VCaP (cell line): ENCODE data around the gene RAE1.

ENCODE experiments used
- H3K27ac ChIP-seq: fragments of 450-650 bp; 2 replicates; pipeline ENCODE4 v1.5.1; 2017
- TF ChIP-seq, protein P1 (sequence below): fragments of 450-650 bp; conservative IDR thresholded peaks from 2 replicates; pipeline ENCODE4 v1.5.1; 2017; ENCODE audit warnings: mild to moderate bottlenecking, moderate library complexity

Gene RAE1

GRCh38 chr20:57375652-57376230, 24.7 kb downstream of the RAE1 start:
- no peak overlapping the region for H3K27ac ChIP-seq
- TF ChIP-seq, protein P1, sequence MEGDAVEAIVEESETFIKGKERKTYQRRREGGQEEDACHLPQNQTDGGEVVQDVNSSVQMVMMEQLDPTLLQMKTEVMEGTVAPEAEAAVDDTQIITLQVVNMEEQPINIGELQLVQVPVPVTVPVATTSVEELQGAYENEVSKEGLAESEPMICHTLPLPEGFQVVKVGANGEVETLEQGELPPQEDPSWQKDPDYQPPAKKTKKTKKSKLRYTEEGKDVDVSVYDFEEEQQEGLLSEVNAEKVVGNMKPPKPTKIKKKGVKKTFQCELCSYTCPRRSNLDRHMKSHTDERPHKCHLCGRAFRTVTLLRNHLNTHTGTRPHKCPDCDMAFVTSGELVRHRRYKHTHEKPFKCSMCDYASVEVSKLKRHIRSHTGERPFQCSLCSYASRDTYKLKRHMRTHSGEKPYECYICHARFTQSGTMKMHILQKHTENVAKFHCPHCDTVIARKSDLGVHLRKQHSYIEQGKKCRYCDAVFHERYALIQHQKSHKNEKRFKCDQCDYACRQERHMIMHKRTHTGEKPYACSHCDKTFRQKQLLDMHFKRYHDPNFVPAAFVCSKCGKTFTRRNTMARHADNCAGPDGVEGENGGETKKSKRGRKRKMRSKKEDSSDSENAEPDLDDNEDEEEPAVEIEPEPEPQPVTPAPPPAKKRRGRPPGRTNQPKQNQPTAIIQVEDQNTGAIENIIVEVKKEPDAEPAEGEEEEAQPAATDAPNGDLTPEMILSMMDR = no peak

GRCh38 chr20:57377350-57377749, 26.3 kb downstream of the RAE1 start:
- H3K27ac ChIP-seq = no peak overlapping the region
- TF ChIP-seq, protein P1 = no peak

DNA sequence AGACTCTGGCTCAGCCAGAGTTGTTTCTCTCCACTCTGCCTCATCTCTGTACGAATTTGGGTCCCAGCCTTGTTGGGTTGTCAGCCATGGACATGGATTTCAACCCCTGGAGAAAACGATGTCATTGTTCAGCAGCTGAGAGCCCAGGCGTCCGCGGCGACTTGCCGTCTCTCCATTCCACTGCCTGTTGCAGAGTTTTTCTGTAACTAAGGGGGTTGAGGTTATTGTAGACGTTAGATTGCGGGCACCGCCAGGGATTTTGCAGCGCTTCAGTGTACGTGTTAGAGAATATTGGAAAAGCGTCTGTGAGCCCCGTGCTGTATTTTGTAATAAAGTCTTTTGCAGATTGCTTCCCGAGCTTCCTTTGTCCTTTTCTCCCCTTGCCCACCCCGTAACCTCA, 27.1 kb downstream of the RAE1 start:
- H3K27ac ChIP-seq = no peak overlapping the region
- TF ChIP-seq, protein P1 = no peak

DNA sequence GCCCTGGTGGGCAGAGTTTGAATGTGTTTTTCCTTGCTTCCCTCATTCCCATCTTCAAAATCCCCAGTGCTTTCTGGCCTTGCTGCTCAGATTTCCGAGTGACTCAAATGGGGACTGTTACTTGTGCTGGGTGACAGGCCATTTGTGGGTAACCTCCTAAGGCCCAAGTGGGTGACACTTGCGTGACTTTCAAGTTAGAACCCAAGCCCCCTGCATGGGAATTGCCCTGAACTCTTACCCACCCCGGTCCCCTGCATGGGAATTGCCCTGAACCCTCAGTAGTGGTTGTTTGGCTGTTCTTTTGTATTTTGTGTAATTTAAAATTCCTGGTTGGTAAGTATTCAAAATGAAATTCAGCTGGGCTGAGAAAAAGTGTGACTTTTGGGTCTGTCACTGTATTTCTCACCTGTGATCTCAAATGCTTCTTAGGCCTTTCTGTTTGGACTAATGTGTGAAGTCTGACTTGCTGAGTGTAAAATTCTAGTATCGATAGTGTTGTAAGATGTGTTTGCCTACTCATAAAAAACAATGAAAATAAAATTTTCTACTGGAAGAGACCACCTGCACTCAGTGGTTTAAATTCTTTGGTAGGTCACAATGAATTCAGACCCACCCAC, 27.7 kb downstream of the RAE1 start:
- peak overlapping the region; percentile 23; the same call in 1 of the 2 replicates for H3K27ac ChIP-seq
- TF ChIP-seq, protein P1 = no peak

GRCh38 chr20:57379263-57379647, 28.2 kb downstream of the RAE1 start:
- TF ChIP-seq, protein P1 = no peak
- peak overlapping the region; percentile 23; the same call in 1 of the 2 replicates for H3K27ac ChIP-seq

- H3K27ac ChIP-seq = no peak overlapping the region; the same call in 1 of the 2 replicates
- TF ChIP-seq, protein P1 = no peak
Measured at GRCh38 chr20:57380081-57380750, 29.2 kb downstream of the RAE1 start.

- TF ChIP-seq, protein P1 = peak; percentile 98
- no peak overlapping the region for H3K27ac ChIP-seq
Measured at GRCh38 chr20:57381596-57382503, 30.8 kb downstream of the RAE1 start.
